ENCODE measurements around the gene IKZF2. TPM values are rescaled to one million over a fixed set of nuclear protein-coding genes. Genes with fewer than 3 reads are reported as not detected.
A peak's percentile ranks its signal among the peaks of the same experiment; 100 is the strongest.

IKZF2 gene
- total RNA-seq, 1 experiment from 2014 or later: 5.2 TPM

GRCh38 chr2:213164263-213164662 is 12.9 kb upstream of the IKZF2 start:
- H3K9ac ChIP-seq (ENCODE audit: low read length): no peak overlapping the region
- H4K20me1 ChIP-seq (ENCODE audit: low read length): no peaks in the 10 kb centered on the region
- ATAC-seq: no peak
- POLR2A ChIA-PET (ENCODE audit: unreplicated experiment): interaction anchor here (0.6 kb wide), 1 partner anchor 487 kb away, joined by 14 read pairs; no protein-coding TSS in a partner anchor
- no peak overlapping the region for H3K4me2 ChIP-seq (ENCODE audit: low read length)
- no peak overlapping the region for H3K27ac ChIP-seq (ENCODE audit: low read length)
- no peak for DNase-seq
- CTCF ChIA-PET: interaction anchor here (0.6 kb wide), 1 partner anchor 11 kb away, joined by 10 read pairs; no protein-coding TSS in a partner anchor
- no peak for TF ChIP-seq CTCF (conservative IDR thresholded peaks at IDR 0.05; ENCODE audit: low read depth, low read length)
- no peak for TF ChIP-seq EZH2 (IDR thresholded peaks at IDR 0.05; ENCODE audit: low read length, unreplicated experiment)
- no peak for TF ChIP-seq EZH2phosphoT487 (IDR thresholded peaks at IDR 0.05; ENCODE audit: borderline replicate concordance, low read length)
- no peaks in the 10 kb centered on the region for H3K36me3 ChIP-seq (ENCODE audit: low read depth, low read length)
- H3K9me2 ChIP-seq (replicated peaks; ENCODE audit: low read length): no peaks in the 10 kb centered on the region
- BruUV-seq (replicated peaks): no TSS peak
- H3F3A ChIP-seq (ENCODE audit: low read length, unreplicated experiment): no peaks in the 10 kb centered on the region
- H3K4me3 ChIP-seq (ENCODE audit: low read length): no peak overlapping the region
- H3K9me3 ChIP-seq (ENCODE audit: low read length): no peaks in the 10 kb centered on the region
- peaks cover 10% of the 10 kb centered on the region; the same call in 1 of the 2 replicates for H3K4me1 ChIP-seq (ENCODE audit: insufficient read depth, low read length)
- no peaks in the 10 kb centered on the region for H3K27me3 ChIP-seq (ENCODE audit: low read length)
- 0 out of 2 replicates have a peak overlapping the region, but pooled peaks have one; percentile 8 for H2AFZ ChIP-seq (ENCODE audit: low read length)
- H3K79me2 ChIP-seq (ENCODE audit: low read length): no peaks in the 10 kb centered on the region
- intact Hi-C loops (cut with micrococcal nuclease): no loop called here

- TF ChIP-seq EZH2 (IDR thresholded peaks at IDR 0.05; ENCODE audit: low read length, unreplicated experiment) (no peak), CTCF (conservative IDR thresholded peaks at IDR 0.05; ENCODE audit: low read depth, low read length) (no peak), EZH2phosphoT487 (IDR thresholded peaks at IDR 0.05; ENCODE audit: borderline replicate concordance, low read length) (no peak)
- H3K9ac ChIP-seq (ENCODE audit: low read length): no peak overlapping the region
- H3K9me2 ChIP-seq (replicated peaks; ENCODE audit: low read length): no peaks in the 10 kb centered on the region
- POLR2A ChIA-PET (ENCODE audit: unreplicated experiment): no interaction called here
- no peaks in the 10 kb centered on the region for H3K9me3 ChIP-seq (ENCODE audit: low read length)
- no peaks in the 10 kb centered on the region for H4K20me1 ChIP-seq (ENCODE audit: low read length)
- intact Hi-C loops (cut with micrococcal nuclease): no loop called here
- H3F3A ChIP-seq (ENCODE audit: low read length, unreplicated experiment): no peaks in the 10 kb centered on the region
- H3K27me3 ChIP-seq (ENCODE audit: low read length): no peaks in the 10 kb centered on the region
- no peak overlapping the region for H2AFZ ChIP-seq (ENCODE audit: low read length)
- peaks cover 10% of the 10 kb centered on the region; the same call in 1 of the 2 replicates for H3K4me1 ChIP-seq (ENCODE audit: insufficient read depth, low read length)
- no peaks in the 10 kb centered on the region for H3K36me3 ChIP-seq (ENCODE audit: low read depth, low read length)
- no peak for ATAC-seq
- BruUV-seq (replicated peaks): no TSS peak
- DNase-seq: no peak
- CTCF ChIA-PET: no interaction called here
- H3K4me3 ChIP-seq (ENCODE audit: low read length): no peak overlapping the region
- H3K4me2 ChIP-seq (ENCODE audit: low read length): no peak overlapping the region
- H3K27ac ChIP-seq (ENCODE audit: low read length): no peak overlapping the region
- H3K79me2 ChIP-seq (ENCODE audit: low read length): no peaks in the 10 kb centered on the region
These were observed 11.2 kb upstream of the IKZF2 start for GRCh38 chr2:213162516-213163118.

GRCh38 chr2:213161759-213162515 is 10.5 kb upstream of the IKZF2 start:
- H2AFZ ChIP-seq (ENCODE audit: low read length): 0 out of 2 replicates have a peak overlapping the region, but pooled peaks have one; percentile 6
- H4K20me1 ChIP-seq (ENCODE audit: low read length): no peaks in the 10 kb centered on the region
- ChIA-PET POLR2A (ENCODE audit: unreplicated experiment) (no interaction called here), CTCF (no interaction called here)
- ATAC-seq (no peak), DNase-seq (no peak)
- intact Hi-C loops (cut with micrococcal nuclease): no loop called here
- no peaks in the 10 kb centered on the region for H3K9me2 ChIP-seq (replicated peaks; ENCODE audit: low read length)
- no peaks in the 10 kb centered on the region for H3K9me3 ChIP-seq (ENCODE audit: low read length)
- no peaks in the 10 kb centered on the region for H3F3A ChIP-seq (ENCODE audit: low read length, unreplicated experiment)
- H3K27ac ChIP-seq (ENCODE audit: low read length): no peak overlapping the region
- H3K36me3 ChIP-seq (ENCODE audit: low read depth, low read length): no peaks in the 10 kb centered on the region
- peaks cover 10% of the 10 kb centered on the region; the same call in 1 of the 2 replicates for H3K4me1 ChIP-seq (ENCODE audit: insufficient read depth, low read length)
- no peak overlapping the region for H3K9ac ChIP-seq (ENCODE audit: low read length)
- no peak for TF ChIP-seq EZH2 (IDR thresholded peaks at IDR 0.05; ENCODE audit: low read length, unreplicated experiment)
- no peak for TF ChIP-seq EZH2phosphoT487 (IDR thresholded peaks at IDR 0.05; ENCODE audit: borderline replicate concordance, low read length)
- no peak for TF ChIP-seq CTCF (conservative IDR thresholded peaks at IDR 0.05; ENCODE audit: low read depth, low read length)
- no peak overlapping the region for H3K4me3 ChIP-seq (ENCODE audit: low read length)
- no peaks in the 10 kb centered on the region for H3K79me2 ChIP-seq (ENCODE audit: low read length)
- no peak overlapping the region for H3K4me2 ChIP-seq (ENCODE audit: low read length)
- H3K27me3 ChIP-seq (ENCODE audit: low read length): no peaks in the 10 kb centered on the region
- BruUV-seq (replicated peaks): no TSS peak

Measured in PC-3 (cell line).